ENCODE measurements around the gene SMARCC2.
A peak's percentile ranks its signal among the peaks of the same experiment; 100 is the strongest.

SMARCC2 gene

DNA sequence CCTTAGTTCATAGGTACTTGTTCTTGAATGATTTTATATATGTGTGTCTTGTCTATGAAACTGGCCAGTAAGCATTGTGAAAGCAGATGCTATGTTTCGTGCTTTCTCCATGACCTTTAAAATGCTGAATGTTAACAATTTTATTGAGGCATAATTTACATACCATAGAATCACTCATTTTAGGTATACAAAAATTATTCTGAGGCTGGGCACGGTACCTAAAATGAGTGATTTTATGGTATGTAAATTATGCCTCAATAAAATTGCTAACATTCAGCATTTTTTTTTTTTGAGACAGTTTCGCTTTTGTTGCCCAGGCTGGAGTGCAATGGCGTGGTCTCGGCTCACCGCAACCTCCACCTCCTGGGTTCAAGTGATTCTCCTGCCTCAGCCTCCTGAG, 54.4 kb downstream of the SMARCC2 start:
- Mint-ChIP-seq H3K4me3 (no peak overlapping the region), H3K4me1 (ENCODE audit: low read depth) (peaks cover 71% of the 10 kb centered on the region), H3K27me3 (no peaks in the 10 kb centered on the region), H3K9me3 (no peaks in the 10 kb centered on the region), H3K27ac (peak overlapping the region; percentile 68), H3K36me3 (ENCODE audit: low read depth) (peaks cover 98% of the 10 kb centered on the region)
- DNase-seq, result no peak

DNA sequence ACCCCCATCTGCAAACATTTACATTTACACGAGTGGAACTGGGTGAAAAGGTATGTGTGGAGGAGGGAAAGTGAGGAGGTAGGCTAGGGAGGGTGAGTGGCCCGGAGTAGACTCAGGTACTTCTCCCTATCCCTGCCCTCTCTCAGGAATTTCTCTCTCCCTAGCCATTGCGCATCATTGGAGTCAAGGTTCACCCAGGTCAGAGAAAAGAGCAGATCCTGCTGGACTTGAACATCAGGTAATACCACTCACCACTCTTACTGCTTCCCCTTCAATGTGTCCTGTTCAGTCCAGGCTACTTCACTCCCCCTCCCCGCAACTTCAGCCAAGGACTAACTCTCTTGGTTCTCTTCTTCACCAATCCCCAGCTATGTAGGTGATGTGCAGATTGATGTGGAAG, 58.4 kb downstream of the SMARCC2 start:
- Mint-ChIP-seq H3K36me3 (ENCODE audit: low read depth) (peaks cover 75% of the 10 kb centered on the region), H3K27ac (peak overlapping the region; percentile 98), H3K4me3 (peak overlapping the region; percentile 91)

DNA sequence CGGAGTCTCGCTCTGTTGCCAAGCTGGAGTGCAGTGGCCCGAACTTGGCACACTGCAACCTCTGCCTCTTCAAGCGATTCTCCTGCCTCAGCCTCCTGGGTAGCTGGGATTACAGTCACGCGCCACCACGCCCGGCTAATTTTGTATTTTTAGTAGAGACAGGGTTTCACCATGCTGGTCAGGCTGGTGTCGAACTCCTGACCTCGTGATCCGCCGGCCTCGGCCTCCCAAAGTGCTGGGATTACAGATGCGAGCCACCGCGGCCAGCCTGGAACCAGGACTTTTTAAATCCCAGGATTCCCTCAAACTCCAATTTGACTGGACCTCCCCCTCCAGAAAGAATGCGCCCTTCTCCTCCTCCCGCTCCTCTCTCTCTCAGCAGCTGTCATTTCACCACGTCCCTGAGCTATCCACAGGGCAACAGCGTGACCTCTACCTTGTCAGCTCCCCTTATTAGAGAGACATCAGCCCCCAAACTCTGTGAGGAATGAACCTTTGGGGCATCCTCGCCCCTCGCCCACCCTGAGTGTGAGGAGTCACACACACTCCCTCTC, 59.3 kb downstream of the SMARCC2 start:
- H3K9me3 Mint-ChIP-seq, result no peaks in the 10 kb centered on the region
- peak overlapping the region; percentile 98 for H3K27ac Mint-ChIP-seq
- peaks cover 67% of the 10 kb centered on the region for H3K36me3 Mint-ChIP-seq (ENCODE audit: low read depth)
- peak overlapping the region; percentile 91 for H3K4me3 Mint-ChIP-seq
- no peak for DNase-seq
- no peaks in the 10 kb centered on the region for H3K27me3 Mint-ChIP-seq
- H3K4me1 Mint-ChIP-seq (ENCODE audit: low read depth), result peaks cover 63% of the 10 kb centered on the region

More for the DNA sequence above, 58.4 kb downstream of the SMARCC2 start:
- no peaks in the 10 kb centered on the region for H3K27me3 Mint-ChIP-seq
- no peaks in the 10 kb centered on the region for H3K9me3 Mint-ChIP-seq
- peaks cover 63% of the 10 kb centered on the region for H3K4me1 Mint-ChIP-seq (ENCODE audit: low read depth)
- no peak for DNase-seq

DNA sequence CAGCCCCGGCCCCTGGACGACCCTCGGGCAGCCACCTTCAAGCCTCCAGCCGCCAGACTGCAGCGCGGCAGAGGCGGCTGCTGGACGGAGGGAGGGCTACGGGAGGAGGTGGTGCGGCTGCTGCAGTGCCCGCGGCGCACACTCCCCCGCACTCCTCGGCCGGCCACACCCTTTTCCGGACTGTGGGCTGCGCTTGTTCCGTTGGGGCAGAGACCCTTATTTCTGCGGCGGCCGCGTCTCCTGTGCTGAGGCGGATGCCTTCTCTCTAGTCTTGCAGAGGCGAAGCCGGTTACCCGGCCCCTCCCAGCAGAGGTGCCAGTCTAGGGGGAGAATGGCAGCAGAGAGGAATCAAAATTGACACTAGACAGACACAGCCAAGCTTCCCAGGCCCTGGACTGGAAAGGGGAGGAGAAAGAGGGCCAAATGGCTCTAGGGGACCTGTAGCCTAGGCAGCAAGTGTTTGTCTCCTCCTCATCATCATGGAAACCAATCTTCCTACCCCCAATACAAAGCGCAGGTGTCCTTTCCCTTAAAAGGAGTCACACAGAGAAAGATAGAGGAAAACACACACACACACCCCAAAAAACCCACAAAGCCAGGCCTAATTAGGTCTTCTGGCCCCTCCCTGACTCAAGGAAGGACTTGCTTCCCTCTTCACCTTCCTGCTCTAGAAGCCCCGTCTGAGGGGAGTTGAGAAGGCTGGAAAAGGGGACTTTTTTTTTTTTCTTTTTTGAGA, 59.9 kb downstream of the SMARCC2 start:
- peak; percentile 77 for DNase-seq
- peaks cover 64% of the 10 kb centered on the region for H3K36me3 Mint-ChIP-seq (ENCODE audit: low read depth)

DNA sequence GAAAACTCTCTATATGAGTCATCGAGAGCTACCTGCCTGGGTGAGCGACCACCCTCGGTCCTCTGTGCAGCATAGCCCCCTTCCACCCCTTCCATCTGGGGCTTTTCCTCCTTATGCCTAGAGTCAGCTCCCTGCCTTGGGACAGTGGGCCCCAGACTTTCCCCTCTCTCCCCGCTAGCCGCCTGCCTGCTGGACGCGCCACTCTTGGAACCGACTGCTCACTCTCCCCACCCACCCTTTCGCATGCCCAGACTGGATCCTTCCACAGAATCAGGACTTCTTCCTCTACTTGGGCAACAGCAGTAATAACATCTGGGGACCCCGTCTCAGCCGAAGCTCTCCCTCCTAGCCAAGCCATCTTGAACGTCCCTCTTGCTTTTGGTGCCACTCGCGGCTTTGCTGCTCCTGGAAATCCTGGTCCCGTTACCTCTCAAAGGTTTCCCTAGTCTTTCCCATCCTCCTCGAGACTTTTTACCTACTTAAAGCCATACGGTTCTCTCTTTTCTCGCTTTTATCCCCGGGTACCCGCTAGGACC, 60.5 kb downstream of the SMARCC2 start:
- peaks cover 63% of the 10 kb centered on the region for H3K36me3 Mint-ChIP-seq (ENCODE audit: low read depth)
- H3K4me1 Mint-ChIP-seq (ENCODE audit: low read depth), result peaks cover 67% of the 10 kb centered on the region
- peak overlapping the region; percentile 91 for H3K4me3 Mint-ChIP-seq
- no peaks in the 10 kb centered on the region for H3K9me3 Mint-ChIP-seq
- DNase-seq, result no peak
- peak overlapping the region; percentile 98 for H3K27ac Mint-ChIP-seq
- no peaks in the 10 kb centered on the region for H3K27me3 Mint-ChIP-seq

More for the DNA sequence above, 59.9 kb downstream of the SMARCC2 start:
- peaks cover 66% of the 10 kb centered on the region for H3K4me1 Mint-ChIP-seq (ENCODE audit: low read depth)
- H3K27ac Mint-ChIP-seq, result peak overlapping the region; percentile 98
- H3K4me3 Mint-ChIP-seq, result peak overlapping the region; percentile 91
- H3K27me3 Mint-ChIP-seq, result no peaks in the 10 kb centered on the region
- no peaks in the 10 kb centered on the region for H3K9me3 Mint-ChIP-seq

DNA sequence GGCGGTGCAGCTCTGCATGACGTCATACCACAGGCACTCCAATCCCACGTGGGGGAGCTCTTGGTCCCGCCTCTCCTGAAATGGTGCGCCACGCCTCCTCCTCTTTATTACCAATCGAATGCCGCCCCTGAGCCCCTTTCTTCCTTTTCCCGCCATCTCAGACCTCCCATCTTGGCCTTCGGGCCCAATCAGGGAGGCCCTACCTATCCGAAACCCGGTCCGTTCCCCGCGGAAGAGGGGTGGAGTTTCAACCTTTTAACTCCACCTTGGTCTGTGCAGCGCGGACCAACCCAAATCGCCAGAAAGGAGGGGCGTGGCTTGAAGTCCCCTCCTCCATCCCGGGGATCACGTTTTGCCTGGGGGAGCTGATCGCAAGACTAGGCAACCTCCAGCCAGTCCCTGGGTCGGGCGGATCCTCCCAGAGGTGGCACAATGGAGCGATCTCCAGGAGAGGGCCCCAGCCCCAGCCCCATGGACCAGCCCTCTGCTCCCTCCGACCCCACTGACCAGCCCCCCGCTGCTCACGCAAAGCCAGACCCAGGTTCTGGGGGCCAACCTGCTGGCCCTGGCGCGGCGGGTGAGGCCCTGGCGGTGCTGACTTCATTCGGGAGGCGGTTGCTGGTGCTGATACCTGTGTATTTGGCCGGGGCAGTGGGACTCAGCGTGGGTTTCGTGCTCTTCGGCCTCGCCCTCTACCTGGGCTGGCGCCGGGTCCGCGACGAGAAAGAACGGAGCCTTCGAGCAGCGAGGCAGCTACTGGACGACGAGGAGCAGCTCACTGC, 61.2 kb downstream of the SMARCC2 start, which contains the start of gene ESYT1:
TSS of gene ESYT1 (plus strand) at position 380 of the 782 bp plus-strand sequence. CDS start at position 433, 53 bp downstream.
- Mint-ChIP-seq H3K4me3 (peak within 1 kb of the TSS; percentile 91), H3K36me3 (ENCODE audit: low read depth) (peaks cover 57% of the 10 kb centered on the region), H3K27me3 (no peaks in the 10 kb centered on the region), H3K4me1 (ENCODE audit: low read depth) (peaks cover 65% of the 10 kb centered on the region), H3K27ac (peak within 1 kb of the TSS; percentile 98), H3K9me3 (no peaks in the 10 kb centered on the region)
- DNase-seq, result peak; percentile 93

DNA sequence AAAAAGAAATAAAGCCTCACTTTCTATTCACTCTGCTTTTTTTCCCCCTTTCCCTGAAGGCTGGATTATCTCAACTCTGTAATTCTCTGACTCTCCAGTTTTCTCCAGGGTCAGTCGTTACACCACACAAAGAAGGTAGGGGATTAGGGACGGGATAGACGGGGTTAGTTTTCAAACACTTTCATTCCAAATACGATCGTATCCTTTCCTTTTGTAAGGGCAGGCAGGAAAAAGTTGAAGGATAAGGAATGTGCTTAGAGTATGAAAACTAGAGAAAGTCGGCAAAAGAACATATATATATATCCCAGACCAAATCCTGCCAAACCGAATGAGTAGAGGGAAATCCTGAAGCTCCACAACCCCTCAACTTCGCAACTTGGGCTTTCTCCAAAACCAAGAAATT, 61.8 kb downstream of the SMARCC2 start:
- Mint-ChIP-seq H3K36me3 (ENCODE audit: low read depth) (peaks cover 55% of the 10 kb centered on the region), H3K27me3 (no peaks in the 10 kb centered on the region), H3K9me3 (no peaks in the 10 kb centered on the region), H3K4me3 (peak overlapping the region; percentile 91), H3K4me1 (ENCODE audit: low read depth) (peaks cover 63% of the 10 kb centered on the region), H3K27ac (peak overlapping the region; percentile 98)
- DNase-seq, result no peak

DNA sequence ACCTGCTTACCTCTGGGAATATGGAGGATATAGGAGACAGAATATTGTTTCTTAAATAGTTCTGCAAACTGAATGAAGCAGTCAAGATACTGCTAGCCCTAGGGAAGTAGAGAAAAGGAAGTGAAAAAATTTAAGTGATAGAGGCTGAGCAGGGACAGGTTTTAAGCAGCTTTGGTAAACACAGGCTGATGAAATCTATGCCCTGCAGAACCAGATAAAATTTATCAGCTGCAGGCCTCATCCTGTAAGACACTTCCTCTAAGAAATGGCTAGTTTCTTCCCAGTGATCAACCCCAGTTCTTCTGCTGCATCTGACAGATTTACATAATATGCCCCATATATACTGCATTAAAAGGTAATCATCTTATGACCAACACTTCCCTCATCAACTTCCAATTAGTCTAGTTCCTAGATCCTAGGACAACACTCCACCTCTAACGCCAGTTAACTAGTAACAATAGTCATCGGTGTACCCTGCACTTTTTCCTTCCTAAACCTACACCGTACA, 62.5 kb downstream of the SMARCC2 start:
- H3K4me3 Mint-ChIP-seq, result peak overlapping the region; percentile 91
- H3K4me1 Mint-ChIP-seq (ENCODE audit: low read depth), result peaks cover 56% of the 10 kb centered on the region
- no peaks in the 10 kb centered on the region for H3K27me3 Mint-ChIP-seq
- H3K36me3 Mint-ChIP-seq (ENCODE audit: low read depth), result peaks cover 54% of the 10 kb centered on the region
- H3K27ac Mint-ChIP-seq, result peak overlapping the region; percentile 98
- DNase-seq, result no peak
- H3K9me3 Mint-ChIP-seq, result no peaks in the 10 kb centered on the region

DNA sequence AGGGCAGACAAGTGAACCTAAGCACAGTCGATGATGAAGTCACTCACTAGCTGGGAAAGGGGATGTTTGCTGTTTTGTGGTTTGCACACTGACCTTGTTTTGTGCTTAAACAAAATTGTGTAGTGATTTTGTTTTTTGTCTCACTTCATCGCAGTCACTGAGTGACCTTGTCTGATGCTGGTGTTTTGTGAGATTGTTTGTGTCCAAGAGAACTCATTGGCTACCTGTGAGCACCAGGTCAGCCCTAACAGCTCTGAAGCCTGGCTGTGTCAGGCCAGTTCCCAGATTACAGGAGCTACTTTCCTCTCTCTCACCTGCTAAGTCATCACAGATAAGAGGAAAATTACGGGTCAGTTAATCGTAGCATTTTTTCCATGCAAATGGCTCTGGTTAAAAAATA, 65.2 kb downstream of the SMARCC2 start:
- no peaks in the 10 kb centered on the region for H3K9me3 Mint-ChIP-seq
- no peak for DNase-seq
- peaks cover 52% of the 10 kb centered on the region for H3K4me1 Mint-ChIP-seq (ENCODE audit: low read depth)
- H3K4me3 Mint-ChIP-seq, result no peak overlapping the region
- peak overlapping the region; percentile 27 for H3K27ac Mint-ChIP-seq
- peaks cover 48% of the 10 kb centered on the region for H3K36me3 Mint-ChIP-seq (ENCODE audit: low read depth)
- H3K27me3 Mint-ChIP-seq, result no peaks in the 10 kb centered on the region

DNA sequence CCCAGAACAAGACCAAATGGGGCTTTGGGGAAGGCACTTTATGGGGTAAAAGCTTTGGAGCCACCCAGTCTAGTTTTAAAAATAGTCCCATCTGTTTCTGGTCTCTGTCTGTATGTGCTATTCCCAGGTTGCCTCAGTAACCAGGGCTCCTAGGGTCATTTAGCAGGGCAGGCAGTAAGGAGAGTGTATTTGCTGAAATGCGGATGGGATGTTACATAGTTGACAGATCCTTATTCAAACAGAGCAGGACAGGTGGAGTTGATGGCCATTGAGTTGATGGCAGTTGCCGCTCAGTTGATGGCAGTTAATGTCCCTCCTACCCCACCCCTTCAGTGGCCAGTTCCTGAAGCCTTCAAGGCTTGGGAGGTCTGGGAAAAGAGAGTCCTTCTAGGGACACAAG, 66.6 kb downstream of the SMARCC2 start:
- Mint-ChIP-seq H3K9me3 (no peaks in the 10 kb centered on the region), H3K36me3 (ENCODE audit: low read depth) (peaks cover 48% of the 10 kb centered on the region), H3K27me3 (no peaks in the 10 kb centered on the region), H3K4me3 (no peak overlapping the region), H3K4me1 (ENCODE audit: low read depth) (peaks cover 62% of the 10 kb centered on the region), H3K27ac (peak overlapping the region; percentile 31)
- no peak for DNase-seq

DNA sequence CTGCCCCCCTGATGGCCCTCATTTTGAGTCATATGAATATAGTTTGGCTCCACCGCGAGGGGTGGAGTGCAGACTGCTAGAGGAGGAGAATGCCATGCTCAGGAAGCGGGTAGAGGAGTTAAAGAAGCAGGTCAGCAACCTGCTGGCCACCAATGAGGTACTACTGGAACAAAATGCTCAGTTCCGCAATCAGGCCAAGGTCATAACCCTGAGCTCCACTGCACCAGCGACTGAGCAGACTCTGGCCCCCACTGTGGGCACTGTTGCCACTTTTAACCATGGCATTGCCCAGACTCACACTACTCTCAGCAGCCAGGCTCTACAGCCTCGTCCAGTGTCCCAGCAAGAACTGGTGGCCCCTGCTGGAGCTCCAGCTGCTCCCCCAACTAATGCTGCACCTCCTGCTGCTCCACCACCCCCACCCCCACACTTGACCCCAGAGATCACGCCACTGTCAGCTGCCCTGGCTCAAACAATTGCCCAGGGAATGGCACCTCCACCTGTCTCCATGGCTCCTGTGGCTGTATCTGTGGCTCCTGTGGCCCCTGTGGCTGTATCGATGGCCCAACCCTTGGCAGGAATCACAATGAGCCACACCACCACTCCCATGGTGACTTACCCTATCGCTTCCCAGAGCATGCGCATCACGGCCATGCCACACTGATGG, 67.9 kb downstream of the SMARCC2 start:
- no peak for DNase-seq

DNA sequence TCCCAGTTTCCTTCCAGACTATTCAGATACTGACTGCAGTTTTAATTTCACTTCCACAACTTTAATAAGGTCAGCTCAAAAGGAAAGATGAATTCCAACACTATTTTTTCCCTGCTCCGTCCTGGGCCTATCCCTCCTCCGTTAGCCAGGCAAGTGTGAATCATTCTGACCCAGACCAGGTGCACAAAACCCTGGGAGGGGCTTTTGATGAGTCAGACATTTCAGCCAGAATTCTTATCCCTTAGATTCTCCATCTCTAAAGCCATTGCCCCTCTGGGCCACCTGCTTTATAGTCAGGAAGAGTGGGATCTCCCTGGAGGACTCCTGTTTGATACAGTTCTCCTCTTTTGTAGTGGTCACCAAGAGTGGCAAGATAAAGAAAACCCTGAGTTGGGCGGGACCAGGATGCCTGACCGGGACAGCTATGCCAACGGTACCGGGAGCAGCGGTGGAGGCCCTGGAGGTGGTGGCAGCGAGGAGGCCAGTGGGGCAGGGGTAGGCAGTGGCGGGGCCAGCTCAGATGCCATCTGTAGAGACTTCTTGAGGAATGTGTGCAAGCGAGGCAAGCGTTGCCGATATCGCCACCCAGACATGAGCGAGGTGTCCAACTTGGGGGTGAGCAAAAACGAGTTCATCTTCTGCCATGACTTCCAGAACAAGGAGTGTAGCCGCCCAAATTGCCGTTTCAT, 69.0 kb downstream of the SMARCC2 start:
- Mint-ChIP-seq H3K4me3 (no peak overlapping the region), H3K36me3 (ENCODE audit: low read depth) (peaks cover 66% of the 10 kb centered on the region), H3K9me3 (no peaks in the 10 kb centered on the region)

More for the DNA sequence above, 67.9 kb downstream of the SMARCC2 start:
- Mint-ChIP-seq H3K4me3 (no peak overlapping the region), H3K27ac (peak overlapping the region; percentile 5), H3K9me3 (no peaks in the 10 kb centered on the region), H3K27me3 (no peaks in the 10 kb centered on the region), H3K4me1 (ENCODE audit: low read depth) (peaks cover 49% of the 10 kb centered on the region), H3K36me3 (ENCODE audit: low read depth) (peaks cover 61% of the 10 kb centered on the region)

DNA sequence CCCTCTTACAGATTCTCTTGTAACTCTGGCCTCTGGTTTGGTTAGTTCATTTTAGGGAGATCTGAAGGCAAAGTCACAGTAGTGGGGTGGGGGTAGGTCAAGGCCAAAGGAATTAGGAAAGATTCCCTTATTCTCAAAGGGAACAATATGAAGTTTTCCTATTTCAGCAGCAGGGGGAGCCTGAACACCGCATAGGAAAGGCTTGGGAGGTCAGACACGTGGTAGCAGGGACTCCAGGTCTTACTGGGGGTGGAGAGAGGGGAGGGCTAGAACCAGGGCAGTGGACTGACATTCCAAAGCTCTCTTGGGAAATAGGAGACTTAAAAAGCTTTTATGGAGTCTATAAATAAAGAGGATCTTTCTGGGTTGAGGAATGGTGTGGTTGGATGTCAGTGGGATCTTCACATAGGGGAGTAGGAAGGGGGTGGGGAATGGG, 69.9 kb downstream of the SMARCC2 start:
- Mint-ChIP-seq H3K36me3 (ENCODE audit: low read depth) (peaks cover 71% of the 10 kb centered on the region), H3K9me3 (no peaks in the 10 kb centered on the region), H3K27ac (peak overlapping the region; percentile 100), H3K4me1 (ENCODE audit: low read depth) (peaks cover 48% of the 10 kb centered on the region), H3K4me3 (peak overlapping the region; percentile 96), H3K27me3 (no peaks in the 10 kb centered on the region)
- DNase-seq, result peak; percentile 58

More for the DNA sequence above, 69.0 kb downstream of the SMARCC2 start:
- no peaks in the 10 kb centered on the region for H3K27me3 Mint-ChIP-seq
- peaks cover 46% of the 10 kb centered on the region for H3K4me1 Mint-ChIP-seq (ENCODE audit: low read depth)
- peak overlapping the region; percentile 100 for H3K27ac Mint-ChIP-seq
- DNase-seq, result no peak
